ENCODE measurements around the gene SLC35A1. TPM values are rescaled to one million over a fixed set of nuclear protein-coding genes. Genes with fewer than 3 reads are reported as not detected.

SLC35A1 gene
- 5.2 to 10.4 TPM (median 9.6 TPM) in 5 replicates for total RNA-seq (2022; extraction: Qiagen RNA extraction; ENCODE audit: low read depth)

GRCh38 chr6:87472525-87473418 is at the start of gene SLC35A1:
Gene SLC35A1, plus strand, starts transcription at chr6:87472974. Its CDS starts 30 bp downstream, at chr6:87473004.

Other genes with a start within 250 kb of the SLC35A1 start
- 2.3 to 3.9 TPM (median 2.8 TPM) in 5 replicates for gene SMIM8, start 150.4 kb upstream of the SLC35A1 start, total RNA-seq (2022; extraction: Qiagen RNA extraction; ENCODE audit: low read depth)
- gene GJB7, start 143.7 kb upstream of the SLC35A1 start, total RNA-seq (2022; extraction: Qiagen RNA extraction; ENCODE audit: low read depth), result not detected in 5 replicates
- 0.22 to 0.36 TPM in 2 of 5 replicates, not detected in the others for gene C6orf163, start 128.2 kb upstream of the SLC35A1 start, total RNA-seq (2022; extraction: Qiagen RNA extraction; ENCODE audit: low read depth)
- gene CFAP206, start 65.0 kb upstream of the SLC35A1 start, total RNA-seq (2022; extraction: Qiagen RNA extraction; ENCODE audit: low read depth), result 0.17 to 1.1 TPM (median 0.68 TPM) in 5 replicates
- 16.7 to 22.0 TPM (median 20.3 TPM) in 5 replicates for gene RARS2, start 117.0 kb downstream of the SLC35A1 start, total RNA-seq (2022; extraction: Qiagen RNA extraction; ENCODE audit: low read depth)
- 12.9 to 19.8 TPM (median 18.1 TPM) in 5 replicates for gene ORC3, start 117.2 kb downstream of the SLC35A1 start, total RNA-seq (2022; extraction: Qiagen RNA extraction; ENCODE audit: low read depth)
- gene AKIRIN2, start 229.3 kb downstream of the SLC35A1 start, total RNA-seq (2022; extraction: Qiagen RNA extraction; ENCODE audit: low read depth), result 32.3 to 47.0 TPM (median 41.5 TPM) in 5 replicates